ENCODE results near the gene GRIA4. TPM values are rescaled to one million over a fixed set of nuclear protein-coding genes. Genes with fewer than 3 reads are reported as not detected.

The GRIA4 gene
- total and polyA plus RNA-seq, 2 donors (not counting 1 experiment from before 2014, with no cell fraction given) = 0.15 to 0.50 TPM

DNA sequence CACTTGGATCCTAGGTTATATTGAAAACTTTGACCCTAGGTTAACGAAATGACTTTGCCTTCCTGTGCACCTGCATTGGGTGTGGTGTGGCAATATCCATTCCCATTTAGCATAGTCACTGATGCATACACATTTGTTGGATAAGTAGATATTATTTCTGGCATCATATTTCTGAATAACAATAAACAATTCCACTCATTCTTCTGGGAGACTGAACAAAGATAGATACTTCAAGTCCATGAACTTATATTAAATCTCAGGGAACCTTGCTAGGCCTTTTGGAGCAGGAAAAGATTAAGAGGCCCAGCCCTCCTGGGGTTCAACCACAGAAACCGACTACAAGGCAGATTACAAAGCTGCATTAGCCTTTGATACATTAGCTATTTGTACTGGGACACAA, 293.2 kb downstream of the GRIA4 start:
- peak; percentile 8 to 16 for DNase-seq (ENCODE audit: low read depth in 2 of 2)
- Histone ChIP-seq H3K4me2 (ENCODE audit: extremely low read depth, insufficient read depth, low read length) (no peak overlapping the region), H3K27ac (ENCODE audit: insufficient read depth, low read length) (no peak overlapping the region), H4K20me1 (ENCODE audit: control insufficient read depth, extremely low read depth, insufficient read depth, low read length) (no peaks in the 10 kb centered on the region), H3K27me3 (ENCODE audit: control insufficient read depth, insufficient read depth, low read length) (no peaks in the 10 kb centered on the region), H3K9ac (ENCODE audit: insufficient read depth, low read length) (no peak overlapping the region), H3K4me3 (replicated peaks in 1 of 4; ENCODE audit: control extremely low read depth in 1 of 4, insufficient read depth in 1 of 4, low read depth in 3 of 4, low read length in 4 of 4) (no peak overlapping the region), H3K9me3 (ENCODE audit: control insufficient read depth, insufficient read depth, low read depth, low read length) (no peaks in the 10 kb centered on the region), H2AFZ (ENCODE audit: low read length) (no peak overlapping the region), H3K79me2 (ENCODE audit: control insufficient read depth, insufficient read depth, low read length) (no peaks in the 10 kb centered on the region), H3K4me1 (ENCODE audit: control insufficient read depth, extremely low read depth, insufficient read depth, low read length) (no peaks in the 10 kb centered on the region), H3K36me3 (ENCODE audit: control insufficient read depth, insufficient read depth, low read length) (no peaks in the 10 kb centered on the region)
- no peak for TF ChIP-seq EZH2 (IDR thresholded peaks at IDR 0.05; ENCODE audit: low read length, missing control alignments)
- TF ChIP-seq, protein P1, sequence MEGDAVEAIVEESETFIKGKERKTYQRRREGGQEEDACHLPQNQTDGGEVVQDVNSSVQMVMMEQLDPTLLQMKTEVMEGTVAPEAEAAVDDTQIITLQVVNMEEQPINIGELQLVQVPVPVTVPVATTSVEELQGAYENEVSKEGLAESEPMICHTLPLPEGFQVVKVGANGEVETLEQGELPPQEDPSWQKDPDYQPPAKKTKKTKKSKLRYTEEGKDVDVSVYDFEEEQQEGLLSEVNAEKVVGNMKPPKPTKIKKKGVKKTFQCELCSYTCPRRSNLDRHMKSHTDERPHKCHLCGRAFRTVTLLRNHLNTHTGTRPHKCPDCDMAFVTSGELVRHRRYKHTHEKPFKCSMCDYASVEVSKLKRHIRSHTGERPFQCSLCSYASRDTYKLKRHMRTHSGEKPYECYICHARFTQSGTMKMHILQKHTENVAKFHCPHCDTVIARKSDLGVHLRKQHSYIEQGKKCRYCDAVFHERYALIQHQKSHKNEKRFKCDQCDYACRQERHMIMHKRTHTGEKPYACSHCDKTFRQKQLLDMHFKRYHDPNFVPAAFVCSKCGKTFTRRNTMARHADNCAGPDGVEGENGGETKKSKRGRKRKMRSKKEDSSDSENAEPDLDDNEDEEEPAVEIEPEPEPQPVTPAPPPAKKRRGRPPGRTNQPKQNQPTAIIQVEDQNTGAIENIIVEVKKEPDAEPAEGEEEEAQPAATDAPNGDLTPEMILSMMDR (conservative IDR thresholded peaks at IDR 0.05 in 1 of 2, IDR thresholded peaks at IDR 0.05 in 1 of 2; ENCODE audit: low read depth in 1 of 2, low read length in 2 of 2) = no peak

DNA sequence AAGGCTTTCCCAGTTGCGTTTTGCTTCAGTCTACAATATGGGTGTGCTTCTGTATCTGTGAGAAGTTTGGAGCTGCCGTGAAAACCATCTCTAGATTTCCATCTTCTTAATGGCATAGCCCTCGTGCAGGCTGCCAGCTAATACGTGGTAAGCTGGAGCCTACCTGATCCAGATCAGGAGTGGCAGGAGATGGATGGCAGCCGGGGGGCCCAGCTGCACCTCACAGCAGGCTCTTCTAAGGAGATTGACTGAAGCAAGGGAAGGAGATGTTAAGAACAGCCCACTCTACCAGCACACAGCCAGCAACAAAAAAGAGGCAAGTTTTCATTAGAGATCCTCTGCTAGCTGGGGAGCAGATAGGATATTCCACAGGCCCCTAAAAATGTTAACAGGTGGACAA, 296.6 kb downstream of the GRIA4 start:
- H2AFZ ChIP-seq (ENCODE audit: low read length) = no peak overlapping the region
- no peaks in the 10 kb centered on the region for H4K20me1 ChIP-seq (ENCODE audit: control insufficient read depth, extremely low read depth, insufficient read depth, low read length)
- H3K9ac ChIP-seq (ENCODE audit: insufficient read depth, low read length) = no peak overlapping the region
- TF ChIP-seq, protein P1 (conservative IDR thresholded peaks at IDR 0.05 in 1 of 2, IDR thresholded peaks at IDR 0.05 in 1 of 2; ENCODE audit: low read depth in 1 of 2, low read length in 2 of 2) = no peak
- TF ChIP-seq EZH2 (IDR thresholded peaks at IDR 0.05; ENCODE audit: low read length, missing control alignments) = no peak
- no peak overlapping the region for H3K27ac ChIP-seq (ENCODE audit: insufficient read depth, low read length)
- H3K36me3 ChIP-seq (ENCODE audit: control insufficient read depth, insufficient read depth, low read length) = no peaks in the 10 kb centered on the region
- H3K27me3 ChIP-seq (ENCODE audit: control insufficient read depth, insufficient read depth, low read length) = no peaks in the 10 kb centered on the region
- H3K4me3 ChIP-seq (replicated peaks in 1 of 4; ENCODE audit: control extremely low read depth in 1 of 4, insufficient read depth in 1 of 4, low read depth in 3 of 4, low read length in 4 of 4) = no peak overlapping the region
- DNase-seq (ENCODE audit: low read depth in 2 of 2) = no peak
- no peaks in the 10 kb centered on the region for H3K79me2 ChIP-seq (ENCODE audit: control insufficient read depth, insufficient read depth, low read length)
- H3K4me2 ChIP-seq (ENCODE audit: extremely low read depth, insufficient read depth, low read length) = no peak overlapping the region
- H3K9me3 ChIP-seq (ENCODE audit: control insufficient read depth, insufficient read depth, low read depth, low read length) = no peaks in the 10 kb centered on the region
- H3K4me1 ChIP-seq (ENCODE audit: control insufficient read depth, extremely low read depth, insufficient read depth, low read length) = no peaks in the 10 kb centered on the region

DNA sequence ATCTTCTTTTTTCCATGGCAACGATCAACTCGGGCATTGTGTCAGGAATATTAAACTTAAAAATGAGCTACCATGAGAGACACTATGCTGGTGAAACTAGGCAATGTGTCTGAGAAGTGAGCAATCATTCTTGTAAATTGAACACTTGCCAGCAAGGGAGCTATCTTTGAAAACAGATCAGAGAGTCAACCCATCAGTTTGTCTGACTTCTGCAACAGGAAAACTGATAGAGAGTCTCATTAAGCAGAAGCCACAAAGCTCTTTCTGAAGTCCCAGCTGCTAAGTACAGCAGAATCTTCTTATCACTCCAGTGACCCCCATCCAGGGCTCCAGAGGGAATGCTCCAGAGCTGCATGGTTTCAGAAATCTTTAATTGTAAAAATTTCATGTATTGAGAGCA, 297.4 kb downstream of the GRIA4 start:
- no peaks in the 10 kb centered on the region for H3K4me1 ChIP-seq (ENCODE audit: control insufficient read depth, extremely low read depth, insufficient read depth, low read length)
- no peak overlapping the region for H3K27ac ChIP-seq (ENCODE audit: insufficient read depth, low read length)
- H4K20me1 ChIP-seq (ENCODE audit: control insufficient read depth, extremely low read depth, insufficient read depth, low read length) = no peaks in the 10 kb centered on the region
- no peaks in the 10 kb centered on the region for H3K36me3 ChIP-seq (ENCODE audit: control insufficient read depth, insufficient read depth, low read length)
- no peaks in the 10 kb centered on the region for H3K27me3 ChIP-seq (ENCODE audit: control insufficient read depth, insufficient read depth, low read length)
- H3K4me2 ChIP-seq (ENCODE audit: extremely low read depth, insufficient read depth, low read length) = no peak overlapping the region
- no peak for DNase-seq (ENCODE audit: low read depth in 2 of 2)
- no peak overlapping the region for H3K9ac ChIP-seq (ENCODE audit: insufficient read depth, low read length)
- no peak overlapping the region for H3K4me3 ChIP-seq (replicated peaks in 1 of 4; ENCODE audit: control extremely low read depth in 1 of 4, insufficient read depth in 1 of 4, low read depth in 3 of 4, low read length in 4 of 4)
- H3K9me3 ChIP-seq (ENCODE audit: control insufficient read depth, insufficient read depth, low read depth, low read length) = no peaks in the 10 kb centered on the region
- H3K79me2 ChIP-seq (ENCODE audit: control insufficient read depth, insufficient read depth, low read length) = no peaks in the 10 kb centered on the region
- TF ChIP-seq EZH2 (IDR thresholded peaks at IDR 0.05; ENCODE audit: low read length, missing control alignments) = no peak
- TF ChIP-seq, protein P1 (conservative IDR thresholded peaks at IDR 0.05 in 1 of 2, IDR thresholded peaks at IDR 0.05 in 1 of 2; ENCODE audit: low read depth in 1 of 2, low read length in 2 of 2) = no peak
- H2AFZ ChIP-seq (ENCODE audit: low read length) = no peak overlapping the region

Measured in fibroblast of lung (primary cell).